ENCODE results near the gene ATP12A.

DNA sequence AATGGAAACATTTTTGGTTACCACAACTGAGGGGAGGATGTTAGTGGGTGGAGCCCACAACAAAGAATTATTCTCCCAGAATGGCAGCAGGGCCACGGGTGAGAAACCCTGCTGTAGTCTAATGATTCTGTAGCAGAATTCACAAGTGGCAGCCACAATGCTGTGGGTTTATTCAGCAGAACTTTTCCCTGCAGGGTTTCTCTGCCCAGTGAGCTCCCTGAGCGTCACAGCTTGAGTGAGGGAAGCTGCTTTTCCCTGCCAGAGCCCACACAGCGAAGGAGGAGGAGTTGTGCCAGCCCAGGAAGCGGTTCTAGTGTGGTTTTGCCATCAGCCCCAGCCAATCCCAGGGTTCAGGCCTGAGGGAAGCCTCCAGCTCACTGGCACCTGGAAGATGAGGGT lies 4.4 kb downstream of the ATP12A start:
- TF ChIP-seq CTCF (IDR thresholded peaks at IDR 0.05) (no peak), POLR2A (IDR thresholded peaks at IDR 0.05) (no peak)

All from lower leg skin (tissue), 3 donors.